Measurements from ENCODE around the gene PADI3.

The PADI3 gene

GRCh38 chr1:17280436-17280835, 31.5 kb downstream of the PADI3 start:
- no peak for DNase-seq (ENCODE audit: low read depth)
- no peak for TF ChIP-seq CTCF (conservative IDR thresholded peaks at IDR 0.05; ENCODE audit: low read length)
- no peak overlapping the region for H3K4me3 ChIP-seq (ENCODE audit: low read length)

- DNase-seq (ENCODE audit: low read depth) = no peak
- TF ChIP-seq CTCF (conservative IDR thresholded peaks at IDR 0.05; ENCODE audit: low read length) = no peak
Measured at GRCh38 chr1:17280894-17281293, 32.0 kb downstream of the PADI3 start.

GRCh38 chr1:17281775-17282181, 32.9 kb downstream of the PADI3 start:
- no peak for DNase-seq (ENCODE audit: low read depth)

More at GRCh38 chr1:17280894-17281293, 32.0 kb downstream of the PADI3 start:
- no peak overlapping the region for H3K4me3 ChIP-seq (ENCODE audit: low read length)

GRCh38 chr1:17282836-17283235, 33.9 kb downstream of the PADI3 start:
- no peak overlapping the region for H3K4me3 ChIP-seq (ENCODE audit: low read length)
- TF ChIP-seq CTCF (conservative IDR thresholded peaks at IDR 0.05; ENCODE audit: low read length) = no peak
- no peak for DNase-seq (ENCODE audit: low read depth)

More at GRCh38 chr1:17281775-17282181, 32.9 kb downstream of the PADI3 start:
- H3K4me3 ChIP-seq (ENCODE audit: low read length) = no peak overlapping the region
- TF ChIP-seq CTCF (conservative IDR thresholded peaks at IDR 0.05; ENCODE audit: low read length) = no peak

- H3K4me3 ChIP-seq (ENCODE audit: low read length) = no peak overlapping the region
- TF ChIP-seq CTCF (conservative IDR thresholded peaks at IDR 0.05; ENCODE audit: low read length) = no peak
- DNase-seq (ENCODE audit: low read depth) = no peak
Measured at GRCh38 chr1:17286646-17287045, 37.7 kb downstream of the PADI3 start.

- no peak overlapping the region for H3K4me3 ChIP-seq (ENCODE audit: low read length)
- DNase-seq (ENCODE audit: low read depth) = peak; percentile 87
- no peak for TF ChIP-seq CTCF (conservative IDR thresholded peaks at IDR 0.05; ENCODE audit: low read length)
Measured at GRCh38 chr1:17287130-17287776, 38.4 kb downstream of the PADI3 start.

- DNase-seq (ENCODE audit: low read depth) = peak; percentile 39
- no peak for TF ChIP-seq CTCF (conservative IDR thresholded peaks at IDR 0.05; ENCODE audit: low read length)
- H3K4me3 ChIP-seq (ENCODE audit: low read length) = no peak overlapping the region
Measured at GRCh38 chr1:17289721-17290120, 40.8 kb downstream of the PADI3 start.
